Panc1 (cell line): Measurements from ENCODE around the gene PRUNE2. TPM values are rescaled to one million over a fixed set of nuclear protein-coding genes. Genes with fewer than 3 reads are reported as not detected.

Source experiments
- ATAC-seq: fragments of 200-7000 bp; cut with Tn5 transposase; 2 replicates; pipeline ENCODE4 v1.9.1; 2020; ENCODE audit warnings: mild to moderate bottlenecking, moderate library complexity
- BruUV-seq: library from RNA; stranded (reverse); fragments of 400-500 nt; replicated peaks from 2 replicates; lab custom pipeline; 2021; lab: Mats Ljungman, UMichigan
- CTCF ChIA-PET: fragments of 300-600 bp; sonication (Branson Sonifier 250); formaldehyde crosslinking; loops from one replicate; lab custom pipeline; 2022; ENCODE audit warnings: antibody characterized with exemption; lab: Charles Lee
- POLR2A ChIA-PET: fragments of 300-600 bp; sonication (Branson Sonifier 250); formaldehyde crosslinking; loops from one replicate; lab custom pipeline; 2022; ENCODE audit warnings: antibody characterized with exemption; lab: Charles Lee
- DNase-seq: peaks from one replicate; pipeline ENCODE4 v3.0.0-alpha.2; 2010; ENCODE audit warnings: low read depth, low spot score
- H3K27ac ChIP-seq: 2 replicates; pipeline ENCODE4 v1.5.1; 2011; ENCODE audit warnings: mild to moderate bottlenecking, low read length, inconsistent platforms
- H3K27me3 ChIP-seq: fragments of 200-500 bp; sonication (Bioruptor generic); 2 replicates; pipeline ENCODE4 v1.6.0; 2014; ENCODE audit warnings: low read length, inconsistent platforms; ENCODE audit not compliant: control insufficient read depth, insufficient read depth
- H3K36me3 ChIP-seq: fragments of 200-500 bp; sonication (Bioruptor generic); 2 replicates; pipeline ENCODE4 v1.5.1; 2014; ENCODE audit warnings: inconsistent platforms, mild to moderate bottlenecking, low read length, moderate library complexity; ENCODE audit not compliant: control insufficient read depth, insufficient read depth
- H3K4me1 ChIP-seq: 2 replicates; pipeline ENCODE4 v1.5.1; 2011; ENCODE audit warnings: inconsistent platforms, mild to moderate bottlenecking, low read length, moderate library complexity; ENCODE audit not compliant: control insufficient read depth, insufficient read depth
- H3K4me3 ChIP-seq, 2 experiments: 2 replicates each; pipeline ENCODE4 v1.5.1; 2011 to 2012; ENCODE audit warnings: low read depth in 2 of 2, low read length in 2 of 2, mild to moderate bottlenecking in 2 of 2, inconsistent platforms in 1 of 2, moderate library complexity in 1 of 2
- H3K9me3 ChIP-seq: fragments of 200-500 bp; sonication (Bioruptor generic); 2 replicates; pipeline ENCODE4 v1.5.1; 2014; ENCODE audit warnings: low read depth, mild to moderate bottlenecking, inconsistent platforms, low read length, moderate library complexity; ENCODE audit not compliant: control insufficient read depth, insufficient read depth
- CTCF ChIP-seq: fragments of 450-650 bp; IDR thresholded peaks from 2 replicates; pipeline ENCODE4 v1.5.1; 2017; ENCODE audit warnings: mild to moderate bottlenecking
- POLR2AphosphoS5 ChIP-seq: IDR thresholded peaks from 2 replicates; pipeline ENCODE4 v1.6.1; 2012; ENCODE audit warnings: mild to moderate bottlenecking, low read depth, low read length, moderate library complexity
- REST ChIP-seq, 2 experiments: IDR thresholded peaks; 2 replicates each; pipeline ENCODE4 v1.6.1; 2011 to 2012; ENCODE audit warnings: low read depth in 2 of 2, control low read depth in 1 of 2, low read length in 1 of 2, mild to moderate bottlenecking in 1 of 2, moderate library complexity in 1 of 2; ENCODE audit not compliant: insufficient read depth in 1 of 2
- SIN3A ChIP-seq: IDR thresholded peaks from 2 replicates; pipeline ENCODE4 v1.6.1; 2012; ENCODE audit warnings: low read depth, mild to moderate bottlenecking, low read length, moderate library complexity, borderline replicate concordance; ENCODE audit not compliant: insufficient read depth
- TCF7L2 ChIP-seq: IDR thresholded peaks from 2 replicates; pipeline ENCODE4 v1.6.1; 2011; ENCODE audit warnings: mild to moderate bottlenecking, low read depth, low read length, inconsistent platforms
- in situ Hi-C: cut with HindIII; loops from 2 replicates; pipeline ENCODE4 v1.10.0; 2016; ENCODE audit warnings: low sequenced_read_pairs, low pct_unique_long_range_greater_than_20kb
- intact Hi-C: fragments of 100-400 bp; cut with micrococcal nuclease; formaldehyde crosslinking; loops from one replicate; pipeline ENCODE4 v1.10.0; 2022; ENCODE audit not compliant: unreplicated experiment
- total RNA-seq: library from RNA; stranded (reverse); gene quantifications from one replicate; pipeline ENCODE4 v1.2.1, GENCODE V29; 2021; ENCODE audit not compliant: unreplicated experiment

PRUNE2 gene
- total RNA-seq, 1 experiment from 2014 or later = 0.18 TPM

GRCh38 chr9:76607730-76608436, 298.0 kb downstream of the PRUNE2 start:
- H3K4me3 ChIP-seq = no peak overlapping the region
- H3K27me3 ChIP-seq = no peaks in the 10 kb centered on the region; the same call in 1 of the 2 replicates
- no peaks in the 10 kb centered on the region for H3K4me1 ChIP-seq
- H3K27ac ChIP-seq = no peak overlapping the region
- DNase-seq = no peak
- intact Hi-C loops (no loop called here), in situ Hi-C loops (no loop called here)
- no peak for ATAC-seq
- no peaks in the 10 kb centered on the region for H3K9me3 ChIP-seq
- ChIA-PET POLR2A (no interaction called here), CTCF (no interaction called here)
- BruUV-seq = no TSS peak
- H3K36me3 ChIP-seq = no peaks in the 10 kb centered on the region
- TF ChIP-seq TCF7L2 (no peak), SIN3A (no peak), CTCF (no peak), POLR2AphosphoS5 (no peak), REST (IDR thresholded peaks at IDR 0.05; ENCODE audit: insufficient read depth in 1 of 2, low read depth in 2 of 2, low read length in 1 of 2) (no peak)

- ChIA-PET CTCF (no interaction called here), POLR2A (no interaction called here)
- no TSS peak for BruUV-seq
- in situ Hi-C loops (no loop called here), intact Hi-C loops (no loop called here)
- ATAC-seq (no peak), DNase-seq (no peak)
- Histone ChIP-seq H3K27me3 (no peaks in the 10 kb centered on the region), H3K4me1 (no peaks in the 10 kb centered on the region), H3K4me3 (no peak overlapping the region), H3K36me3 (no peaks in the 10 kb centered on the region), H3K27ac (no peak overlapping the region), H3K9me3 (no peaks in the 10 kb centered on the region)
- TF ChIP-seq REST (IDR thresholded peaks at IDR 0.05; ENCODE audit: insufficient read depth in 1 of 2, low read depth in 2 of 2, low read length in 1 of 2) (no peak), POLR2AphosphoS5 (no peak), CTCF (no peak), SIN3A (no peak), TCF7L2 (no peak)
Measured at GRCh38 chr9:76605321-76605900, 300.5 kb downstream of the PRUNE2 start.
